Activated naive CD4-positive, alpha-beta T cell treated with anti-CD3 and anti-CD28 coated beads for 36 hours (primary cell): ENCODE measurements around the gene INTS1. TPM values are rescaled to one million over a fixed set of nuclear protein-coding genes. Genes with fewer than 3 reads are reported as not detected.

Source experiments
- CTCF ChIA-PET: fragments of 350-600 bp; sonication (Branson Sonifier 250); formaldehyde crosslinking; loops from one replicate; lab custom pipeline; 2021; ENCODE audit warnings: antibody characterized with exemption; lab: Charles Lee
- DNase-seq: peaks from one replicate; pipeline ENCODE4 v3.0.0-alpha.2; 2020
- H3K27ac Mint-ChIP-seq: one replicate; pipeline ENCODE4 v1.8.0; 2021; ENCODE audit warnings: mild to moderate bottlenecking, mixed read lengths
- H3K27me3 Mint-ChIP-seq: one replicate; pipeline ENCODE4 v1.8.0; 2021; ENCODE audit warnings: low read depth, mixed read lengths
- H3K36me3 Mint-ChIP-seq: one replicate; pipeline ENCODE4 v1.8.0; 2021; ENCODE audit warnings: low read depth, mixed read lengths
- H3K4me1 Mint-ChIP-seq: one replicate; pipeline ENCODE4 v1.8.0; 2021; ENCODE audit warnings: low read depth, mixed read lengths
- H3K4me3 Mint-ChIP-seq: one replicate; pipeline ENCODE4 v1.8.0; 2021; ENCODE audit warnings: mild to moderate bottlenecking, moderate library complexity, mixed read lengths
- H3K9me3 Mint-ChIP-seq: one replicate; pipeline ENCODE4 v1.8.0; 2021; ENCODE audit warnings: mixed read lengths
- intact Hi-C: fragments of 100-400 bp; cut with micrococcal nuclease; formaldehyde crosslinking; loops from one replicate; pipeline ENCODE4 v1.15.1; 2023
- total RNA-seq, 2 experiments: library from RNA; stranded (reverse); gene quantifications; one replicate each; pipeline ENCODE4 v1.2.3, GENCODE V29; 2021

Gene INTS1
- total RNA-seq, 2 experiments from 2014 or later: 97.6 to 103 TPM

DNA sequence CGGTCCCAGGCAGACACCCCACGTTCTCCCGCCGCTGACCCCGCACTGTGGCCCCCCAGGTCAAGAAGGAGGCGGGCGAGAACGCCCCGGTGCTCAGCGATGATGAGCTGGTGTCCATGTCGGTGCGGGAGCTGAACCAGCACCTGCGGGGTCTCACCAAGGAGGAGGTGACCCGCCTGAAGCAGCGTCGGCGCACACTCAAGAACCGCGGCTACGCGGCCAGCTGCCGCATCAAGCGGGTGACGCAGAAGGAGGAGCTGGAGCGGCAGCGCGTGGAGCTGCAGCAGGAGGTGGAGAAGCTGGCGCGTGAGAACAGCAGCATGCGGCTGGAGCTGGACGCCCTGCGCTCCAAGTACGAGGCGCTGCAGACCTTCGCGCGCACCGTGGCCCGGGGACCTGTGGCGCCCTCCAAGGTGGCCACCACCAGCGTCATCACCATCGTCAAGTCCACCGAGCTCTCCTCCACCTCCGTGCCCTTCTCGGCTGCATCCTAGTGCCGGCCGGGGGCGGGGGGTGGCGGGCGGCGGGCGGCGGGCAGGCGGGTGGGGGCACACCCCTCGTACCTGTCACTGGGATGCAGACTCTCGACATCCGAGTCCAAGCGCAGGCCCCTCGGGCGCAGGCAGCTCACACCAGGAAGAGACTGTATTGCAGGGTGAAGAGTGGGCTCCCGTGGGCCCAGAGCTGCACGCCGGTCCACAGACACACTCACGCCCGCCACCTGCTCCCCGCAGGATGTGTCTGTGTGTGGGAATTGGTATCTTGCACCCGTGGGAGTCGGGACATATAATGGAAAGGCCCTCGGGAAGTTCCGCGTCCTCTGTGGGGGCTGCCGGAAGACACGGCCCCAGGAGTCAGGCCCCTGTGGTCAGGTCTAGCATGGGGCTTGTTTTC lies 35.9 kb upstream of the INTS1 start:
- peaks cover 2% of the 10 kb centered on the region for H3K36me3 Mint-ChIP-seq
- CTCF ChIA-PET: no interaction called here
- no peak for DNase-seq
- no peak overlapping the region for H3K27ac Mint-ChIP-seq
- intact Hi-C loops: no loop called here
- no peaks in the 10 kb centered on the region for H3K27me3 Mint-ChIP-seq
- no peak overlapping the region for H3K4me3 Mint-ChIP-seq
- no peaks in the 10 kb centered on the region for H3K4me1 Mint-ChIP-seq
- no peaks in the 10 kb centered on the region for H3K9me3 Mint-ChIP-seq

DNA sequence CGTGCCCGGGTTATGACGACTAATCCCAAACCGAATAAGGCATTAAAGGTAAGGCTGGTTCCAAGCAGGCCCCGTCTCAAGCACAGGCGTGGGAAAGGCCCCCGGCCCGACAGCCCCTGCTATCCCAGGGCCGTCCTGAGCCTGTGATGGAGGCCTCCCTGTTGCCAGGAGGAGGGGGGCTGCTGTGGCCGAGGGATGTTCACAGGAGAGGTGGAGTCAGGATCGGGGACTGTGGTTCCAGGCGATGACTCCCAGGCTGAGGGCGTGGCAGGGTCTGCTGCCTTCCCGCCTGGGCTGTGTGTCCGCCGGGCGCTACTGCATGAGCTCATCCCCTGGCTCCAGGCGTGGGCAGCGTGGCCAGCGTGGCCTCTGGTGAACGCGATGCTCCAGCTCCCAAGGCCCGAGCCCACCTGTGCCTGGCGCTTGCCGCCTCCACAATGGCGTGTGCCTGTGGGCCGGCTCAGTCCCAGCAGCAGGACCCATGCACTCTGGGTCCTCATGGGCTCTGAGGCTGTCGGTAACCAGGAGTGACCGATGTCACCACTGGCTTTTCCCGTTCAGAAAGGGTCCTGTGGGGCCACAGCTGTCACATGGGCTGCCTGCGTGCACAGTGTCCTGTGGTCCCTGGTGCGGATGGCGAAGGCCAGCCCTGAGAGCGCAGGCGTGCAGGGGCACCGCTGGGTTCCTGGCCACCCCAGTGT lies 35.1 kb upstream of the INTS1 start:
- CTCF ChIA-PET: no interaction called here
- H3K27me3 Mint-ChIP-seq: no peaks in the 10 kb centered on the region
- DNase-seq: no peak
- H3K27ac Mint-ChIP-seq: no peak overlapping the region
- H3K4me3 Mint-ChIP-seq: no peak overlapping the region
- intact Hi-C loops: no loop called here
- peaks cover 2% of the 10 kb centered on the region for H3K36me3 Mint-ChIP-seq
- no peaks in the 10 kb centered on the region for H3K4me1 Mint-ChIP-seq
- no peaks in the 10 kb centered on the region for H3K9me3 Mint-ChIP-seq

DNA sequence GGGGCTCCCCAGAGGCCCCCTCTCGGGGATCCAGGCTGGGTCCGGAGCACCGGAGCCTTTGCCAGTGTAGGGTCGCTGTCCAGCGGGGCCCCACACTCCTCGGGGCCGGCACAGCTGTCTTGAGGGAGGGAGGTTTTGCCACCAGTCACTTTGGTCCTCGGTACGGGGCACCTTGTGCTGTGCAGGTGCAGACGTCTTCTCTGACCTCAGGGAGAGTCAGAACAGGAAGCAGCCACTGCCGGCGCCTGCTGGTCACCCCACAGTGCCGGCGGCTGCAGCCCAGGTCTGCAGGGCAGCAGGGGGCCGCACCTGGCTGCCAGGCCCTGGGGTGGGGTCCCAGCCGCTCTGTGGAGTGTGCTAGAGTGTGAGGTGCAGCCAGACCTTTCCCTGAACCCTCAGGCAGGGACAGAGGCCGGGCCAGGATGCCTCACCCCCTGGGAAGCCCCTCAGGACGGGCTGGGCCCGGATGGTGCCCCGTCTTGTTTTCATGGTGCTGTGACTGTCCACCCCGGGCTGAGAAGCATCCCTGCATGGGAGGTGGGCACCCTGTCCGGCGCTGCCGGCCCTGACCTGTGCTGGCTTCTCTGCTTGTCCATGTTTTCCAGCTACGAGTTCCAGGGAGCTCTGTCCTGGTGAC lies 34.5 kb upstream of the INTS1 start:
- no peak overlapping the region for H3K27ac Mint-ChIP-seq

GRCh38 chr7:1537535-1538412 lies 33.6 kb upstream of the INTS1 start:
- no peak for DNase-seq
- peaks cover 12% of the 10 kb centered on the region for H3K4me1 Mint-ChIP-seq
- H3K36me3 Mint-ChIP-seq: peaks cover 2% of the 10 kb centered on the region

More for the DNA sequence above, 34.5 kb upstream of the INTS1 start:
- Mint-ChIP-seq H3K9me3 (no peaks in the 10 kb centered on the region), H3K36me3 (peaks cover 2% of the 10 kb centered on the region), H3K4me3 (no peak overlapping the region), H3K4me1 (peaks cover 3% of the 10 kb centered on the region), H3K27me3 (no peaks in the 10 kb centered on the region)
- no peak for DNase-seq
- CTCF ChIA-PET: no interaction called here
- intact Hi-C loops: no loop called here

DNA sequence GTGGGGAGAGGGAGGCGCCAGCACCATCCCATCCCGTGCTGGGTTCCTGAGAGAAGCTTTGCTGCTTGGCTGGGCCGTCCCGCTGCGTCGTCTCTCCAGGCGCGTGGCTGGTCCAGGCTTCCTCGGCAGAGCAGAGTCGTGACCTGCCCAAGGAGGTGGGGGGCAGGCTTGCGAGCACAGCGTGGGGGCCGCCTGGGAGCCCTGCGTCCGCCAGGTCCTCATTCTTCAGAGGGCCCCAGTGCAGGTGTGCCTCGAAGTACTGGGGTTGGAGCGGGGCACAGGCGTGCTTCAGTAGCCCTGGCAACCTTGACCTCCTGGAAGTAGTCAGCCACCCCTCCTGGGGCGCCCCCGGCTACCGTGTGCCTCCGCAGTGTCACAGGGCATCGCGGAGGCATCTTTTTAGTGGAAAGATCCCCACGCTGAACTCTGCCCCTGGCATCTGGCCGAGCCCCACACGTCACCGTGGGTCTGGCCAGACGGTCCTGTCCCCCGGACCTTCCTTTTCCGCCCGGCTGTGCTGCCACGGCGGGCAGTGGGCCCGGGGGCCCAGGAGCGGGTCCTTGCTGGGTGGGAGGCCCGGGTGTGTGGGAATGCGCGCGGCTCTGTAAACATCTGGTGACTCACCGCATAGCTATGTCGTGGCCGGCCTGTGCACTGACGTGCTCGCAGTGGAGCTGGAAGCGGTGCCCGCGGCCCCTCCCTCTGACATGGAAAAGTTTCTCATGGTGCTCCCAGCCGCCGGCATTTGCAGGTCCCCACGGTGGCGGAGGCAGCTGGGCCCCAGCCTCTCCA lies 32.8 kb upstream of the INTS1 start:
- CTCF ChIA-PET: interaction anchor here (0.6 kb wide), 1 partner anchor 448 kb away, joined by 3 read pairs; no protein-coding TSS in a partner anchor
- no peaks in the 10 kb centered on the region for H3K9me3 Mint-ChIP-seq
- no peak overlapping the region for H3K4me3 Mint-ChIP-seq
- H3K27me3 Mint-ChIP-seq: no peaks in the 10 kb centered on the region
- H3K4me1 Mint-ChIP-seq: peaks cover 18% of the 10 kb centered on the region
- no peak for DNase-seq
- intact Hi-C loops: no loop called here
- H3K36me3 Mint-ChIP-seq: peaks cover 2% of the 10 kb centered on the region
- no peak overlapping the region for H3K27ac Mint-ChIP-seq

More at GRCh38 chr7:1537535-1538412, 33.6 kb upstream of the INTS1 start:
- no peaks in the 10 kb centered on the region for H3K9me3 Mint-ChIP-seq
- CTCF ChIA-PET: no interaction called here
- no peak overlapping the region for H3K27ac Mint-ChIP-seq
- no peak overlapping the region for H3K4me3 Mint-ChIP-seq
- no peaks in the 10 kb centered on the region for H3K27me3 Mint-ChIP-seq
- intact Hi-C loops: no loop called here

DNA sequence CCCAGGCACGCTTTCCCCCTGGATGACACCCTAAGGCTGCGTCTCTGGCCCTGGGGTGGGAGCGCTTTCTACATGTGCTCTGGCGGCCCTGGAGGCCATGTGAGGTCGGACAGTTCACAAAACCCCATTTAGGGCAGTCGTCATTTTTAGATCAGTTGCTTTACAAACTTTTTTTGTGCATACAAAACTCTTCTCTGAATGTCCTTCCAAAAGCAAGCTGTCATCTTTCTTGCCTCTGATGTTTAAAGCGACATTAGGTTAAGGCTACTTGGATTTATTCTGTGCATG lies 32.2 kb upstream of the INTS1 start:
- Mint-ChIP-seq H3K27me3 (no peaks in the 10 kb centered on the region), H3K4me3 (no peak overlapping the region), H3K4me1 (peaks cover 19% of the 10 kb centered on the region), H3K27ac (no peak overlapping the region), H3K36me3 (peaks cover 2% of the 10 kb centered on the region), H3K9me3 (no peaks in the 10 kb centered on the region)
- no peak for DNase-seq
- intact Hi-C loops: no loop called here
- CTCF ChIA-PET: interaction anchor here (0.6 kb wide), 1 partner anchor 447 kb away, joined by 3 read pairs; no protein-coding TSS in a partner anchor

DNA sequence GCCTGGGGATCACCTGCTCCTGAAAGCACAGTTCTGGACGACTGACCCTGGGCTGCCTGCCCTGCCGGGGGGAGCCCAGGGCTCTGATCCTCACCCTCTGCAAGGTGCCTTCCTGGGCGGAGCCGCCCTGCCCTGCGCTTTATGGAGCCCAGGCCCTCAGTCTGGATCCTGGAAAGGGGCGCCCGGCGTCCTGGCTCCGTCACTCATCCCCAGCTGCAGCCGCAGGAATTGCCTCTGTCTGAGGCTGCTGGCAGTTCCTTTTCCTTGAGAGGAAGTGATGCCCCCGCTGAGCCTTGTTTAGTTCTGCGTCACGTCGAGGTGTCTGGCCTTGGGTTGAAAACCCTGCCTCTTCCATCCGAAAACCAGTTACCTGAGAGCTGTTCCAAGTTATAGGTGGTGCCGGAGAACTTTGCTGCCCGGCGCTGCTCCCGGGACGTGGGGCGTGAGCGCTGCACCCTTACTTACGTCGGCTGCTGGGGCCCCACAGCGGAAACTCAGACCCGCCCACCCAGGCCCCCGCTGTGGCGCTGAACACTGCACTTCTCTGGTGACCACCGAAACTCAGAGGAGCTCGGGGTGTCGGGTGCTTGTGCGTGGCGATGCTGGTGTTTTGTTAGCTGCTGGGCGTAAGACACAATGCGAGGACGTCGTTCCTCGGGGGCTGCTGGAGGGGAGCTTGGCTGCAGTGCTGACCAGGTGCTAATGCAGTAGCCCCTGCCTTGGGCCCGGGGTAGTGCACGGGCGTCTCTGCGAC lies 31.7 kb upstream of the INTS1 start:
- no peak overlapping the region for H3K27ac Mint-ChIP-seq
- no peak for DNase-seq
- peaks cover 2% of the 10 kb centered on the region for H3K36me3 Mint-ChIP-seq
- CTCF ChIA-PET: interaction anchor here (0.6 to 0.7 kb wide), 2 partner anchors 241 to 447 kb away, joined by 3 to 4 read pairs; no protein-coding TSS in a partner anchor
- H3K9me3 Mint-ChIP-seq: no peaks in the 10 kb centered on the region
- no peaks in the 10 kb centered on the region for H3K27me3 Mint-ChIP-seq
- peaks cover 19% of the 10 kb centered on the region for H3K4me1 Mint-ChIP-seq
- intact Hi-C loops: no loop called here
- no peak overlapping the region for H3K4me3 Mint-ChIP-seq

DNA sequence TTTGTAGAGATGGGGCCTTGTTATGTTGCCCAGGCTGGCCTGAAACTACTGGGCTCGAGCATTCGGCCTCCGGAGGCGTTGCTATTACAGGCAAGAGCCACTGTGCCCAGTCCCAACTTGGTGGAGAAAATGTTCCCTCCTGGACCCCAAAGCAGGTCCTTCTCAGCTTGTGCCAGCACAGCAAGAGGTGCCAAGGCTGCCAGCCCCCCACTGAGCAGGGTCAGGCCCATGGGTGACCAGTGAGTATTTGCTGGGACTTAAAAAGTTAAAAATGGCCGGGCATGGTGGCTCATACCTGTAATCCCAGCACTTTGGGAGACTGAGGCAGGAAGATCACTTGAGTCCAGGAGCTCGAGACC lies 30.9 kb upstream of the INTS1 start:
- intact Hi-C loops: no loop called here
- peaks cover 2% of the 10 kb centered on the region for H3K36me3 Mint-ChIP-seq
- DNase-seq: no peak
- CTCF ChIA-PET: interaction anchor here (0.6 to 0.7 kb wide), 2 partner anchors 241 to 1184 kb away, joined by 3 to 4 read pairs; no protein-coding TSS in a partner anchor
- no peak overlapping the region for H3K27ac Mint-ChIP-seq
- H3K4me3 Mint-ChIP-seq: no peak overlapping the region
- H3K4me1 Mint-ChIP-seq: peaks cover 19% of the 10 kb centered on the region
- no peaks in the 10 kb centered on the region for H3K27me3 Mint-ChIP-seq
- no peaks in the 10 kb centered on the region for H3K9me3 Mint-ChIP-seq

GRCh38 chr7:1534330-1535099 lies 30.3 kb upstream of the INTS1 start:
- Mint-ChIP-seq H3K4me1 (peaks cover 19% of the 10 kb centered on the region), H3K36me3 (peaks cover 2% of the 10 kb centered on the region), H3K27ac (peak overlapping the region; percentile 24), H3K4me3 (no peak overlapping the region), H3K9me3 (no peaks in the 10 kb centered on the region), H3K27me3 (no peaks in the 10 kb centered on the region)
- DNase-seq: no peak
- CTCF ChIA-PET: interaction anchor here (0.6 to 2.0 kb wide), 3 partner anchors 29 to 1184 kb away, joined by 3 to 6 read pairs (median 4); no protein-coding TSS in a partner anchor
- intact Hi-C loops: no loop called here
